Nephron (organoid): ENCODE data around the gene QRSL1.
A peak's percentile ranks its signal among the peaks of the same experiment; 100 is the strongest.

ENCODE experiments used
- H3K27ac Mint-ChIP-seq, 3 experiments: 2 replicates each; pipeline ENCODE4 v1.8.0; 2020; ENCODE audit warnings: mixed read lengths in 3 of 3, mild to moderate bottlenecking in 2 of 3, moderate library complexity in 1 of 3
- H3K27me3 Mint-ChIP-seq: 2 replicates; pipeline ENCODE4 v1.8.0; 2021; ENCODE audit warnings: low read depth, mild to moderate bottlenecking, moderate library complexity, mixed read lengths
- H3K36me3 Mint-ChIP-seq: 2 replicates; pipeline ENCODE4 v1.8.0; 2020; ENCODE audit warnings: low read depth, mixed read lengths
- H3K4me1 Mint-ChIP-seq: 2 replicates; pipeline ENCODE4 v1.8.0; 2020; ENCODE audit warnings: mixed read lengths
- H3K4me3 Mint-ChIP-seq, 3 experiments: 2 replicates each; pipeline ENCODE4 v1.8.0; 2020; ENCODE audit warnings: mild to moderate bottlenecking in 3 of 3, mixed read lengths in 3 of 3, moderate library complexity in 2 of 3
- H3K9me3 Mint-ChIP-seq: 2 replicates; pipeline ENCODE4 v1.8.0; 2020; ENCODE audit warnings: mixed read lengths
- TF ChIP-seq, protein P1 (sequence below), 3 experiments: fragments of 200-600 bp; sonication (generic); IDR thresholded peaks; one replicate each; pipeline ENCODE4 v1.5.0; 2021; ENCODE audit warnings: antibody characterized with exemption in 3 of 3; ENCODE audit not compliant: unreplicated experiment in 3 of 3

Gene QRSL1

GRCh38 chr6:106659859-106660258 lies 30.5 kb downstream of the QRSL1 start:
- H3K36me3 Mint-ChIP-seq = peaks cover 95% of the 10 kb centered on the region
- H3K4me3 Mint-ChIP-seq = no peak overlapping the region
- TF ChIP-seq, protein P1, sequence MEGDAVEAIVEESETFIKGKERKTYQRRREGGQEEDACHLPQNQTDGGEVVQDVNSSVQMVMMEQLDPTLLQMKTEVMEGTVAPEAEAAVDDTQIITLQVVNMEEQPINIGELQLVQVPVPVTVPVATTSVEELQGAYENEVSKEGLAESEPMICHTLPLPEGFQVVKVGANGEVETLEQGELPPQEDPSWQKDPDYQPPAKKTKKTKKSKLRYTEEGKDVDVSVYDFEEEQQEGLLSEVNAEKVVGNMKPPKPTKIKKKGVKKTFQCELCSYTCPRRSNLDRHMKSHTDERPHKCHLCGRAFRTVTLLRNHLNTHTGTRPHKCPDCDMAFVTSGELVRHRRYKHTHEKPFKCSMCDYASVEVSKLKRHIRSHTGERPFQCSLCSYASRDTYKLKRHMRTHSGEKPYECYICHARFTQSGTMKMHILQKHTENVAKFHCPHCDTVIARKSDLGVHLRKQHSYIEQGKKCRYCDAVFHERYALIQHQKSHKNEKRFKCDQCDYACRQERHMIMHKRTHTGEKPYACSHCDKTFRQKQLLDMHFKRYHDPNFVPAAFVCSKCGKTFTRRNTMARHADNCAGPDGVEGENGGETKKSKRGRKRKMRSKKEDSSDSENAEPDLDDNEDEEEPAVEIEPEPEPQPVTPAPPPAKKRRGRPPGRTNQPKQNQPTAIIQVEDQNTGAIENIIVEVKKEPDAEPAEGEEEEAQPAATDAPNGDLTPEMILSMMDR (IDR thresholded peaks at IDR 0.05; ENCODE audit: unreplicated experiment in 3 of 3) = no peak
- peaks cover 38% of the 10 kb centered on the region for H3K9me3 Mint-ChIP-seq
- no peak overlapping the region for H3K27ac Mint-ChIP-seq
- H3K27me3 Mint-ChIP-seq = no peaks in the 10 kb centered on the region
- no peaks in the 10 kb centered on the region for H3K4me1 Mint-ChIP-seq

- H3K9me3 Mint-ChIP-seq = peaks cover 25% of the 10 kb centered on the region
Measured at GRCh38 chr6:106662458-106662857, 33.1 kb downstream of the QRSL1 start.

GRCh38 chr6:106666282-106667021 lies 37.1 kb downstream of the QRSL1 start:
- TF ChIP-seq, protein P1 (IDR thresholded peaks at IDR 0.05; ENCODE audit: unreplicated experiment in 3 of 3) = no peak
- peaks cover 47% of the 10 kb centered on the region for H3K36me3 Mint-ChIP-seq
- H3K27ac Mint-ChIP-seq = peak overlapping the region in 1 of 3 experiments; percentile 60
- no peaks in the 10 kb centered on the region for H3K9me3 Mint-ChIP-seq
- peaks cover 5% of the 10 kb centered on the region for H3K4me1 Mint-ChIP-seq
- H3K4me3 Mint-ChIP-seq = no peak overlapping the region
- no peaks in the 10 kb centered on the region for H3K27me3 Mint-ChIP-seq

More at GRCh38 chr6:106662458-106662857, 33.1 kb downstream of the QRSL1 start:
- no peak overlapping the region for H3K27ac Mint-ChIP-seq
- TF ChIP-seq, protein P1 (IDR thresholded peaks at IDR 0.05; ENCODE audit: unreplicated experiment in 3 of 3) = no peak
- peaks cover 87% of the 10 kb centered on the region for H3K36me3 Mint-ChIP-seq
- H3K4me3 Mint-ChIP-seq = no peak overlapping the region
- H3K4me1 Mint-ChIP-seq = no peaks in the 10 kb centered on the region
- no peaks in the 10 kb centered on the region for H3K27me3 Mint-ChIP-seq

GRCh38 chr6:106667022-106667402 lies 37.6 kb downstream of the QRSL1 start:
- H3K9me3 Mint-ChIP-seq = no peaks in the 10 kb centered on the region
- H3K27me3 Mint-ChIP-seq = no peaks in the 10 kb centered on the region
- H3K36me3 Mint-ChIP-seq = peaks cover 44% of the 10 kb centered on the region
- peaks cover 5% of the 10 kb centered on the region for H3K4me1 Mint-ChIP-seq
- no peak overlapping the region for H3K27ac Mint-ChIP-seq
- no peak overlapping the region for H3K4me3 Mint-ChIP-seq
- TF ChIP-seq, protein P1 (IDR thresholded peaks at IDR 0.05; ENCODE audit: unreplicated experiment in 3 of 3) = no peak

DNA sequence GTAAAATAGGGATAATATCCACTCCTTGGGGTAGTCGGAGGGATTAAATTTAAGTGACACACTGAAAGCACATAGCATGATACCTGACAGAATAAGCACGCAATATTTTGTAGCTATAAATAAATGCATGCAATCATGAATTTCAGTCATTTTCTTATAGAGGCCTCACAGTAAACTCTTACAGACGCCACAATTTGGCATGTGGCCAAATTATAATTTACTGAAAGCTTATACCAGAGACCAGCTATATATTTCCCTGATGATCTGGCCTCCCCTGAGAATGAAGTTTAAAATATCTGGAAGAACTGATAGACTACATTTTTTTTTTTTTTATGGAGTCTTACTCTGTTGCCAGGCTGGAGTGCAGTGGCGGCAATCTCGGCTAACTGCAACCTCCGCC lies 40.9 kb downstream of the QRSL1 start:
- peaks cover 12% of the 10 kb centered on the region for H3K36me3 Mint-ChIP-seq
- TF ChIP-seq, protein P1 (IDR thresholded peaks at IDR 0.05; ENCODE audit: unreplicated experiment in 3 of 3) = no peak
- no peak overlapping the region for H3K4me3 Mint-ChIP-seq
- H3K4me1 Mint-ChIP-seq = peaks cover 5% of the 10 kb centered on the region
- no peak overlapping the region for H3K27ac Mint-ChIP-seq
- no peaks in the 10 kb centered on the region for H3K9me3 Mint-ChIP-seq
- no peaks in the 10 kb centered on the region for H3K27me3 Mint-ChIP-seq

DNA sequence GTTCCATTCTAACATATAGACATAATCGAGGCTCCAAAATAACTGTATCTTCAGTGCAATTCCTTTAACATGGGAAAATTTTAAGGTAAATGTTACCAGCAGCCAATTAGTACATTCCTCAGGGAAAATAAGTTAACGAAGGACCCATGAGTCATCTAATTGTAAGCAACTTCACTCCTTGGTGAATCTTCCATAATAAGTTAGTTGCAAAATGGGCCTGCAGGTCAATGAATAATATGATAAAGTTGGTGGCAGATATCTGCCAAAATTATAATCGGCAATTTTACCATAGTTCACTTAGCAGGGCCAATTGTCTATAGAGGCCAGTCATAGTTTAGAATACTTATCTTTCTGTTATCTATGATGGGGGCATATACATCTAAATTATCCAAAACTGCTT lies 42.3 kb downstream of the QRSL1 start:
- Mint-ChIP-seq H3K27ac (no peak overlapping the region), H3K27me3 (no peaks in the 10 kb centered on the region)

More for the DNA sequence above, 42.3 kb downstream of the QRSL1 start:
- Mint-ChIP-seq H3K9me3 (no peaks in the 10 kb centered on the region), H3K4me1 (peaks cover 5% of the 10 kb centered on the region), H3K4me3 (no peak overlapping the region), H3K36me3 (peaks cover 3% of the 10 kb centered on the region)
- TF ChIP-seq, protein P1 (IDR thresholded peaks at IDR 0.05; ENCODE audit: unreplicated experiment in 3 of 3) = no peak
